Common myeloid progenitor, CD34-positive (primary cell): Measurements from ENCODE around the gene MYO15A.

Experiments
- CTCF ChIA-PET: fragments of 350-600 bp; sonication (Branson Sonifier 250); formaldehyde crosslinking; loops from one replicate; lab custom pipeline; 2021; ENCODE audit warnings: antibody characterized with exemption; lab: Charles Lee
- POLR2A ChIA-PET: fragments of 350-600 bp; sonication (Branson Sonifier 250); formaldehyde crosslinking; loops from one replicate; lab custom pipeline; 2021; ENCODE audit warnings: antibody characterized with exemption; lab: Charles Lee
- DNase-seq, 3 donors: peaks; one replicate each; pipeline versions ENCODE4 v3.0.0 to v3.0.0-alpha.2; 2013
- H3K27ac ChIP-seq, 2 experiments: 1 replicate in 1 of 2; 2 replicates in 1 of 2; pipeline ENCODE4 v1.7.0; 2013; ENCODE audit warnings: inconsistent platforms in 2 of 2, low read length in 2 of 2, mild to moderate bottlenecking in 2 of 2, low read depth in 1 of 2, moderate library complexity in 1 of 2; ENCODE audit not compliant: severe bottlenecking in 2 of 2, insufficient read depth in 1 of 2, poor library complexity in 1 of 2
- H3K27me3 ChIP-seq, 5 experiments: replicated peaks in 2 of 5; 1 replicate in 3 of 5; 2 replicates in 2 of 5; pipeline versions ENCODE4 v1.6.1 to v1.7.0; 2013; ENCODE audit warnings: low read length in 4 of 5, mild to moderate bottlenecking in 2 of 5, moderate library complexity in 2 of 5, inconsistent platforms in 1 of 5; ENCODE audit not compliant: insufficient read depth in 5 of 5, control insufficient read depth in 4 of 5
- H3K36me3 ChIP-seq, 4 experiments: 1 replicate in 2 of 4; 2 replicates in 2 of 4; pipeline versions ENCODE4 v1.6.1 to v1.7.0; 2013; ENCODE audit warnings: low read length in 3 of 4, control low read depth in 1 of 4, mild to moderate bottlenecking in 1 of 4; ENCODE audit not compliant: control insufficient read depth in 4 of 4, insufficient read depth in 4 of 4
- H3K4me1 ChIP-seq, 4 experiments: 1 replicate in 3 of 4; 2 replicates in 1 of 4; pipeline versions ENCODE4 v1.6.1 to v1.7.1; 2013; ENCODE audit warnings: low read length in 3 of 4, mild to moderate bottlenecking in 3 of 4, control low read depth in 1 of 4, inconsistent platforms in 1 of 4, moderate library complexity in 1 of 4; ENCODE audit not compliant: control insufficient read depth in 4 of 4, insufficient read depth in 4 of 4; ENCODE audit errors: control extremely low read depth in 1 of 4
- H3K4me3 ChIP-seq, 7 experiments: 1 replicate in 4 of 7; 2 replicates in 3 of 7; pipeline versions ENCODE4 v1.5.1 to v1.7.0; 2013; ENCODE audit warnings: mild to moderate bottlenecking in 7 of 7, low read length in 6 of 7, moderate library complexity in 6 of 7, inconsistent platforms in 2 of 7, low read depth in 2 of 7, control low read depth in 1 of 7; ENCODE audit not compliant: insufficient read depth in 4 of 7, control insufficient read depth in 1 of 7; ENCODE audit errors: extremely low read depth in 1 of 7
- H3K9me3 ChIP-seq, 5 experiments: 1 replicate in 4 of 5; 2 replicates in 1 of 5; pipeline versions ENCODE4 v1.6.1 to v1.7.1; 2013; ENCODE audit warnings: low read length in 4 of 5, mild to moderate bottlenecking in 2 of 5, inconsistent platforms in 1 of 5, low read depth in 1 of 5, moderate library complexity in 1 of 5; ENCODE audit not compliant: control insufficient read depth in 4 of 5, insufficient read depth in 2 of 5; ENCODE audit errors: control extremely low read depth in 1 of 5
- WGBS: methylation state at CpG from one replicate; pipeline ENCODE4 v1.1.5; 2013; ENCODE audit not compliant: insufficient coverage; 5-methylcytosine and 5-hydroxymethylcytosine counted together

The MYO15A gene

DNA sequence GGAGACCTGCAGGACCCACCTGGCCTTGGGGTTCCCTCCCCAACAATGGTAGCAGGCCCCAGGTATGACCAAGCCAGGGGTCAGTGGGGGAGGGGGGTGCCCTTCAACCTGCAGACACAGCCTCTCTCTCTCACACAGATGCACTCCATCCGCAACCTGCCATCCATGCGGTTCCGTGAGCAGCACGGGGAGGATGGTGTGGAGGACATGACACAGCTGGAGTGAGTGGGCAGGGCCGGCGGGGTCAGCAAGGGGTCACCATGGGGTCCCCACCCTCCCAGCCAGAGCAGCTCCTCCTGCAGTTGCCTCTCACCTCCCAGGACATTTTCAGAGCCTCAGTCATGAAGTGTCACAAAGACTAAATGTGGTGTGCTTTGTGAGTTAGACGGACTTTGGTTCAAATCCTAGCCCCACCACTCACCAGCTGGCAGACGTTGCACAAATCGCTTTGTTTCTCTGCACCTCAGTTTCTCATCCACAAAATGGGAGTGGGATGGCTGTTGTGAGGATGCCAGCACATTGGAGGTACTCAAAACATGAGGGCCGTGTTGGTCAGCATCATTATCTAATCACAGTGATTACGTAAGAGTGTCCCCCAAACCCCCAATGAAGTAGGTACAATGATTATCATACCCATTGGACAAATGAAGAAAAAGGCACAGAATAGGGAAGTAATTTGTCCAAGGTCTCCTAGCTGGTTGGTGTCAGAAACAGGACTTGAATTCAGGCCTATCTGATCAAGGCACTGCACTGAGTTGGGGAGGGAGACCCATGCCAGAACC is 16.0 kb downstream of the MYO15A start:
- no peaks in the 10 kb centered on the region for H3K4me1 ChIP-seq
- peaks cover 0 to 2% (median 0%) of the 10 kb centered on the region in 5 experiments for H3K27me3 ChIP-seq
- H3K4me3 ChIP-seq: no peak overlapping the region
- H3K36me3 ChIP-seq: no peaks in the 10 kb centered on the region
- DNase-seq: no peak
- ChIA-PET POLR2A (no interaction called here), CTCF (no interaction called here)
- WGBS: 92% methylated on average over 7 of the region's 11 CpGs
- H3K9me3 ChIP-seq: peaks cover 0 to 12% (median 7%) of the 10 kb centered on the region in 5 experiments
- no peak overlapping the region for H3K27ac ChIP-seq

DNA sequence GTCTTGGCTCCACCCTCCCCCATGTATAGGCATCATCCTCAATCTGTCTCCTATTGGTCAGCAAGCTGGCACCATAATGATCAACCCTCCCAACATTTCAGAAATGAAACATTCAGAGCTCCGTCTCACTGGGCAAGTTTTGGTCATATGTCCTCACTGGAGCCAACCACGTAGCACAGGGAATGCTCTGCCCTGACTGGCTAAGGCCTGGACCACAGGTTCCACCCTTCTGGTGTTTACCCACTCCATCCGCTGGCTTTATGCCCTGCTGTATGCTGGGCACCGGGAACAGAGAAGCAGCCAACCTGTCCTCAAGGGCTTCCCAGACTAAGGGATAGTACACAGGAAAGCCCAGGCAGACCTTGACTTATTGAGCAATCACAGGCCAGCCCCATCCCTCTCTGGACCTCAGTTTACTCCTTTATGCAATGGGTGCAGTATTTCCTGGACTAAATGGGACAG is 20.5 kb downstream of the MYO15A start:
- POLR2A ChIA-PET: interaction anchor here (0.9 kb wide), 1 partner anchor 10 kb away, joined by 3 read pairs; no protein-coding TSS in a partner anchor
- no peak overlapping the region for H3K27ac ChIP-seq
- H3K4me3 ChIP-seq: no peak overlapping the region
- no peaks in the 10 kb centered on the region for H3K36me3 ChIP-seq
- peak in 1 of 3 donors; percentile 9 for DNase-seq
- CTCF ChIA-PET: no interaction called here
- peaks cover 0 to 2% (median 0%) of the 10 kb centered on the region in 5 experiments for H3K27me3 ChIP-seq
- no peaks in the 10 kb centered on the region for H3K9me3 ChIP-seq
- 94% methylated on average over 4 of the region's 4 CpGs for WGBS
- H3K4me1 ChIP-seq: no peaks in the 10 kb centered on the region

DNA sequence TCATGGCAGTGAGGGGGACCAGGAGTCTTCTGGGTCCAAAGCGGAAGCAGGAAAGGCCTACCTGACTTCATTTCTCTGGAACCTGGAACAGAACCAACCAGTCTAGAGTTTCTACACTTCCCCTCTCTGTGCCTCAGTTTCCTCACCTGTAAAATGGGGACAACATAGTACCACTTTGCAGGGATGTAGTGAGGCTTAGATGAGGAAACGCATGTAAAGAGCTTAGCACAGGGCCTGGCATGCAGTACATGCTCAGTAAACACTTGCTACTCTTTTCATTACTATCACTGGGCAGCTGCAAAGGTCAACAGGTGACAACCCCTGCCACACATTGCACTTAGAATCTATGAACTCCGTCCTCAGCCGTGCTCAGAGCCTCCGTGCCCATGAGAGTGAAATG is 24.2 kb downstream of the MYO15A start:
- CTCF ChIA-PET: no interaction called here
- no peaks in the 10 kb centered on the region for H3K36me3 ChIP-seq
- POLR2A ChIA-PET: no interaction called here
- no peaks in the 10 kb centered on the region for H3K4me1 ChIP-seq
- no peaks in the 10 kb centered on the region for H3K27me3 ChIP-seq
- no peaks in the 10 kb centered on the region for H3K9me3 ChIP-seq
- 97% methylated on average over 2 of the region's 5 CpGs for WGBS
- H3K27ac ChIP-seq: no peak overlapping the region
- no peak for DNase-seq
- no peak overlapping the region for H3K4me3 ChIP-seq

DNA sequence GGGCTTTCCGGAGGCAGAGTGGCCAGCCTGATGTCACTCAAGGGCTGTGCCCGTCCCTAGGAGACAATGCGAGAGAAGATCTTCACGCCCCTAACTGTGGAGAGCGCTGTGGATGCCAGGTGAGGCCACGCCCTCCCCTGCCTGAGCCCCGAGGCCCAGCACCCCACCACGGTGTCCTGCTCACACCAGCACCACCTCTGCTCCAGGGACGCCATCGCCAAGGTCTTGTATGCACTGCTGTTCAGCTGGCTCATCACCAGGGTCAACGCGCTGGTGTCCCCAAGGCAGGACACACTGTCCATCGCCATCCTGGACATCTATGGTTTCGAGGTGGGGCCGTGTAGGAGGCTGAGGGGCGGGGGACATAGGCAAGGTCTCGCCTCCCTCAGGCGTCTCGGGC is 27.8 kb downstream of the MYO15A start:
- Histone ChIP-seq H3K27me3 (no peaks in the 10 kb centered on the region), H3K4me1 (no peaks in the 10 kb centered on the region), H3K4me3 (no peak overlapping the region), H3K36me3 (no peaks in the 10 kb centered on the region), H3K27ac (no peak overlapping the region), H3K9me3 (no peaks in the 10 kb centered on the region)
- POLR2A ChIA-PET: no interaction called here
- no peak for DNase-seq
- WGBS: 90% methylated on average over 13 of the region's 19 CpGs
- CTCF ChIA-PET: interaction anchor here (1.5 kb wide), 1 partner anchor 12 kb away, joined by 5 read pairs; no protein-coding TSS in a partner anchor

DNA sequence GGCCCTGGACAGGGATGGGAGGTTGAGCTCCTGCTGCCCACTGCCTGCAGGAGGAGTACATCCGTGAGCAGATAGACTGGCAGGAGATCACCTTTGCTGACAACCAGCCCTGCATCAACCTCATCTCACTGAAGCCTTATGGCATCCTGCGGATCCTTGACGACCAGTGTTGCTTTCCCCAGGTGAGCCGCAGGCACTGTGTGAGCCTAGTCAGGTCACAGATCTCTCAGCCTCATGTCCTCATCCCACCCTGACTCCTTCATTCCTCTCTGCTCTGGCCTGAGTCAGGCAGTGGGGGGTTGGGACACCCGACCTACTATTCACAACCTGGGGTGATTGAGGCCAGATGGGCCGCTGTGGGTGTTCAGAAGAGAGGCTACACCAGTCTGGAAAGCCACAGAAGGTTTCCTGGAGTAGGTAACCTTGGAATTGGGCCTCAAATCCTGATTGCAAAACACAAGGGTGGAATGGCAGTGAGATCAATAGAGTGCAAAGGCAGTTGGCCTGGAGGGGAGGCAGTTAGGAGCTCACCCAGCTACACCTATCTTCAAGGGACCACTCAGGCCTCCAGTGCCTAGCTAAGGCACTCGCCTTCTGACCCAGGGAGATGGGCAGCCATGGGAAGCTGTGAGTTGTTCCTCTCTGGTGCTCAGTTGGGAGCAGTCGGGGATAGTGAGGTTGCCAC is 29.7 kb downstream of the MYO15A start:
- WGBS: 93% methylated on average over 6 of the region's 8 CpGs
- CTCF ChIA-PET: interaction anchor here (0.9 to 1.2 kb wide), 3 partner anchors 9 to 69 kb away, joined by 3 read pairs; no protein-coding TSS in a partner anchor
- Histone ChIP-seq H3K9me3 (no peaks in the 10 kb centered on the region), H3K4me3 (no peak overlapping the region), H3K27me3 (no peaks in the 10 kb centered on the region), H3K36me3 (no peaks in the 10 kb centered on the region), H3K4me1 (no peaks in the 10 kb centered on the region), H3K27ac (no peak overlapping the region)
- POLR2A ChIA-PET: interaction anchor here (0.6 to 1.0 kb wide), 2 partner anchors 10 to 36 kb away, joined by 3 read pairs; no protein-coding TSS in a partner anchor
- DNase-seq: no peak

DNA sequence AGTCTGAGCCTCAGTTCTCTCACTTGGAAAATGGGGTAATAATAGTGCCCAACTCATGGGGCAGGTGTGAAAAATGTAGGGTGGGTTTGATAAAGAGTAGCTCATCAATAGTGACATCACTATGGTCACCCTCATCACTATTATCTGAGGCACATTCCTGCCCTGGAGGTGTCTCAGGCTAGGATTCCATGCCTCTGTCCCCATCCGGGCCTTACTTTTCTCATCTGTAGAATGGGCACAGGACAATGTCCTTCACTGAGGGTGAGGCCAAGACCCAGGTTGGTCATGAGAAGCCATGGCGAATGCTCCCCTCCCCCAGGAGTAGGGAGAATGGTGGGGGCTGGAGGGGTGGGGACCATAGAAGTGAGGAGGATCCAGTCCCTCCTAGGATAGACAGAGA is 30.5 kb downstream of the MYO15A start:
- Histone ChIP-seq H3K9me3 (no peaks in the 10 kb centered on the region), H3K27me3 (no peaks in the 10 kb centered on the region), H3K36me3 (no peaks in the 10 kb centered on the region), H3K4me3 (no peak overlapping the region), H3K4me1 (no peaks in the 10 kb centered on the region), H3K27ac (no peak overlapping the region)
- CTCF ChIA-PET: interaction anchor here (1.2 to 1.3 kb wide), 3 partner anchors 8 to 94 kb away, joined by 3 read pairs; no protein-coding TSS in a partner anchor
- no peak for DNase-seq
- 94% methylated on average over 2 of the region's 2 CpGs for WGBS
- POLR2A ChIA-PET: interaction anchor here (1.0 kb wide), 1 partner anchor 10 kb away, joined by 3 read pairs; no protein-coding TSS in a partner anchor
